Naive thymus-derived CD4-positive, alpha-beta T cell (primary cell): ENCODE measurements around the gene RAP1B. TPM values are rescaled to one million over a fixed set of nuclear protein-coding genes. Genes with fewer than 3 reads are reported as not detected.
A peak's percentile ranks its signal among the peaks of the same experiment; 100 is the strongest.

ENCODE experiments used
- ATAC-seq: fragments of 150-1000 bp; cut with Tn5 transposase; 2 replicates; pipeline ENCODE4 v1.10.0; 2021; ENCODE audit warnings: mild to moderate bottlenecking, moderate library complexity
- CTCF ChIA-PET: fragments of 350-600 bp; sonication (Branson Sonifier 250); formaldehyde crosslinking; loops from one replicate; lab custom pipeline; 2021; ENCODE audit warnings: antibody characterized with exemption; lab: Charles Lee
- POLR2A ChIA-PET: fragments of 350-600 bp; sonication (Branson Sonifier 250); formaldehyde crosslinking; loops from one replicate; lab custom pipeline; 2021; ENCODE audit warnings: antibody characterized with exemption, inconsistent platforms; lab: Charles Lee
- DNase-seq, 9 donors: peaks; one replicate each; pipeline versions ENCODE4 v3.0.0 to v3.0.0-alpha.2; 2020 to 2022; ENCODE audit warnings: mixed read lengths in 1 of 9
- H3K27ac ChIP-seq: one replicate; pipeline ENCODE4 v1.7.0; 2013; ENCODE audit warnings: mild to moderate bottlenecking, low read depth, low read length, moderate library complexity
- H3K27me3 ChIP-seq, 2 donors: one replicate each; pipeline ENCODE4 v1.7.0; 2013; ENCODE audit warnings: low read length in 2 of 2, mild to moderate bottlenecking in 2 of 2, moderate library complexity in 2 of 2; ENCODE audit not compliant: control insufficient read depth in 2 of 2, insufficient read depth in 2 of 2
- H3K36me3 ChIP-seq, 3 experiments: 1 replicate in 2 of 3; 2 replicates in 1 of 3; pipeline ENCODE4 v1.7.0; 2013; ENCODE audit warnings: low read length in 3 of 3, mild to moderate bottlenecking in 3 of 3, moderate library complexity in 1 of 3; ENCODE audit not compliant: insufficient read depth in 3 of 3, control insufficient read depth in 2 of 3
- H3K4me1 ChIP-seq, 2 donors: one replicate each; pipeline ENCODE4 v1.7.0; 2013; ENCODE audit warnings: low read length in 2 of 2, mild to moderate bottlenecking in 2 of 2, moderate library complexity in 1 of 2; ENCODE audit not compliant: control insufficient read depth in 2 of 2, insufficient read depth in 2 of 2
- H3K4me3 ChIP-seq: 2 replicates; pipeline ENCODE4 v1.7.0; 2013; ENCODE audit warnings: mild to moderate bottlenecking, low read length
- H3K9me3 ChIP-seq, 3 experiments: 1 replicate in 2 of 3; 2 replicates in 1 of 3; pipeline ENCODE4 v1.7.0; 2013; ENCODE audit warnings: low read length in 3 of 3; ENCODE audit not compliant: control insufficient read depth in 2 of 3
- H3K27ac Mint-ChIP-seq, 9 donors: one replicate each; pipeline ENCODE4 v1.8.0; 2020 to 2022; ENCODE audit warnings: mixed read lengths in 9 of 9, mild to moderate bottlenecking in 8 of 9, moderate library complexity in 5 of 9, inconsistent platforms in 2 of 9
- H3K27me3 Mint-ChIP-seq, 5 donors: one replicate each; pipeline ENCODE4 v1.8.0; 2021 to 2022; ENCODE audit warnings: mixed read lengths in 5 of 5, mild to moderate bottlenecking in 1 of 5
- H3K36me3 Mint-ChIP-seq, 5 donors: one replicate each; pipeline ENCODE4 v1.8.0; 2020 to 2022; ENCODE audit warnings: mixed read lengths in 5 of 5, mild to moderate bottlenecking in 3 of 5, inconsistent platforms in 1 of 5
- H3K4me1 Mint-ChIP-seq, 7 donors: one replicate each; pipeline ENCODE4 v1.8.0; 2020 to 2022; ENCODE audit warnings: mixed read lengths in 7 of 7, mild to moderate bottlenecking in 3 of 7, inconsistent platforms in 1 of 7
- H3K4me3 Mint-ChIP-seq, 10 donors: one replicate each; pipeline ENCODE4 v1.8.0; 2020 to 2022; ENCODE audit warnings: mild to moderate bottlenecking in 10 of 10, mixed read lengths in 10 of 10, moderate library complexity in 6 of 10, inconsistent platforms in 2 of 10
- H3K9me3 Mint-ChIP-seq, 11 donors: one replicate each; pipeline ENCODE4 v1.8.0; 2020 to 2022; ENCODE audit warnings: mixed read lengths in 11 of 11, mild to moderate bottlenecking in 4 of 11, inconsistent platforms in 1 of 11, moderate library complexity in 1 of 11
- intact Hi-C, 2 donors: fragments of 100-400 bp; cut with micrococcal nuclease; formaldehyde crosslinking; loops; one replicate each; pipeline ENCODE4 v1.15.1; 2023
- polyA plus RNA-seq, 2 donors: library from polyadenylated mRNA; unstranded; fragments of 300-500 nt; fragmentation: Illumina TruSeq; gene quantifications; one replicate each; pipeline ENCODE4 v1.2.3, GENCODE V29; 2021
- total RNA-seq, 6 experiments: library from RNA in 5 of 6; stranded (reverse) in 5 of 6; gene quantifications; 1 replicate in 5 of 6; 2 replicates in 1 of 6; pipeline ENCODE4 v1.2.3 and lab custom pipeline; 2021 to 2026

The RAP1B gene
- total and polyA plus RNA-seq, 7 experiments from 2014 or later, result 202 to 596 (median 224) TPM

GRCh38 chr12:68581926-68582325 lies 28.8 kb upstream of the RAP1B start:
- peaks cover 0 to 2% (median 0%) of the 10 kb centered on the region in 5 donors for H3K36me3 Mint-ChIP-seq
- peaks cover 0 to 1% (median 0%) of the 10 kb centered on the region in 11 donors for H3K9me3 Mint-ChIP-seq
- H3K4me3 ChIP-seq, result no peak overlapping the region
- no peak for DNase-seq
- no peaks in the 10 kb centered on the region for H3K27me3 ChIP-seq
- CTCF ChIA-PET, result no interaction called here
- intact Hi-C loops, result no loop called here
- no peaks in the 10 kb centered on the region for H3K27me3 Mint-ChIP-seq
- H3K4me3 Mint-ChIP-seq, result no peak overlapping the region
- no peak for ATAC-seq
- peak overlapping the region in 1 of 9 donors; percentile 76 for H3K27ac Mint-ChIP-seq
- H3K4me1 Mint-ChIP-seq, result peaks cover 26 to 82% (median 63%) of the 10 kb centered on the region in 7 donors
- no peaks in the 10 kb centered on the region for H3K9me3 ChIP-seq
- H3K4me1 ChIP-seq, result peaks cover 9 to 19% of the 10 kb centered on the region in 2 donors
- H3K27ac ChIP-seq, result no peak overlapping the region
- H3K36me3 ChIP-seq, result no peaks in the 10 kb centered on the region
- POLR2A ChIA-PET, result interaction anchor here (0.6 to 2.9 kb wide), 3 partner anchors 9 to 12 kb away, joined by 3 to 14 read pairs (median 3); no protein-coding TSS in a partner anchor

- Mint-ChIP-seq H3K27ac (peak overlapping the region in 6 of 9 donors; percentile 15 to 62 (median 51)), H3K27me3 (no peaks in the 10 kb centered on the region), H3K4me1 (peaks cover 19 to 75% (median 53%) of the 10 kb centered on the region in 7 donors), H3K9me3 (peaks cover 0 to 26% (median 11%) of the 10 kb centered on the region in 11 donors), H3K4me3 (peak overlapping the region in 4 of 10 donors; percentile 1 to 28 (median 13)), H3K36me3 (peaks cover 5 to 17% (median 9%) of the 10 kb centered on the region in 5 donors)
- DNase-seq (no peak), ATAC-seq (no peak)
- Histone ChIP-seq H3K36me3 (no peaks in the 10 kb centered on the region), H3K27me3 (no peaks in the 10 kb centered on the region), H3K27ac (no peak overlapping the region), H3K4me1 (peaks cover 11 to 23% of the 10 kb centered on the region in 2 donors), H3K9me3 (peaks cover 0 to 20% (median 7%) of the 10 kb centered on the region in 3 experiments), H3K4me3 (no peak overlapping the region)
- CTCF ChIA-PET, result interaction anchor here (1.7 kb wide), 1 partner anchor 8 kb away, joined by 4 read pairs; no protein-coding TSS in a partner anchor
- POLR2A ChIA-PET, result interaction anchor here (0.5 to 5.2 kb wide), 7 partner anchors 8 to 48 kb away, joined by 5 to 37 read pairs (median 13); partner anchors contain the start of gene RAP1B
- intact Hi-C loops, result no loop called here
These were observed 24.7 kb upstream of the RAP1B start for GRCh38 chr12:68585966-68586365.

- H3K27ac Mint-ChIP-seq, result peak overlapping the region; percentile 78 to 96 (median 88)
- Histone ChIP-seq H3K36me3 (no peaks in the 10 kb centered on the region), H3K4me3 (no peak overlapping the region), H3K27ac (no peak overlapping the region), H3K27me3 (no peaks in the 10 kb centered on the region), H3K4me1 (peaks cover 26 to 37% of the 10 kb centered on the region in 2 donors), H3K9me3 (peaks cover 0 to 20% (median 7%) of the 10 kb centered on the region in 3 experiments)
- H3K36me3 Mint-ChIP-seq, result peaks cover 6 to 22% (median 14%) of the 10 kb centered on the region in 5 donors
- H3K4me1 Mint-ChIP-seq, result peaks cover 33 to 82% (median 60%) of the 10 kb centered on the region in 7 donors
- peak in 8 of 9 donors; percentile 39 to 66 (median 53) for DNase-seq
- intact Hi-C loops, result loop anchor here in 1 of 2 donors (1.0 kb wide), 1 partner anchor 9 kb away; no protein-coding TSS in a partner anchor
- ChIA-PET POLR2A (interaction anchor here (0.6 to 5.2 kb wide), 13 partner anchors 9 to 105 kb away, joined by 3 to 37 read pairs (median 6); partner anchors contain the start of gene RAP1B), CTCF (interaction anchor here (0.6 to 1.7 kb wide), 2 partner anchors 9 to 41 kb away, joined by 4 read pairs; no protein-coding TSS in a partner anchor)
- no peaks in the 10 kb centered on the region for H3K27me3 Mint-ChIP-seq
- H3K4me3 Mint-ChIP-seq, result peak overlapping the region; percentile 10 to 70 (median 64)
- peak; percentile 72 for ATAC-seq
- peaks cover 3 to 38% (median 13%) of the 10 kb centered on the region in 11 donors for H3K9me3 Mint-ChIP-seq
These were observed 23.2 kb upstream of the RAP1B start for GRCh38 chr12:68587448-68587873.

- POLR2A ChIA-PET, result interaction anchor here (1.3 to 5.2 kb wide), 6 partner anchors 11 to 257 kb away, joined by 3 to 37 read pairs (median 6); partner anchors contain the start of genes MDM1 and RAP1B
These were observed 21.5 kb upstream of the RAP1B start for GRCh38 chr12:68589194-68589593.

GRCh38 chr12:68591734-68592418 lies 18.8 kb upstream of the RAP1B start:
- Histone ChIP-seq H3K9me3 (peaks cover 0 to 26% (median 7%) of the 10 kb centered on the region in 3 experiments), H3K27me3 (no peaks in the 10 kb centered on the region), H3K4me1 (peaks cover 29 to 68% of the 10 kb centered on the region in 2 donors), H3K36me3 (no peaks in the 10 kb centered on the region), H3K4me3 (peak overlapping the region; percentile 27), H3K27ac (peak overlapping the region; percentile 49)
- peak; percentile 91 for ATAC-seq
- H3K9me3 Mint-ChIP-seq, result peaks cover 3 to 39% (median 17%) of the 10 kb centered on the region in 11 donors
- CTCF ChIA-PET, result interaction anchor here (0.6 to 1.5 kb wide), 6 partner anchors 10 to 153 kb away, joined by 3 to 4 read pairs (median 4); partner anchors contain the start of gene RAP1B
- peak overlapping the region; percentile 14 to 81 (median 70) for H3K4me3 Mint-ChIP-seq
- H3K4me1 Mint-ChIP-seq, result peaks cover 30 to 79% (median 68%) of the 10 kb centered on the region in 7 donors
- H3K27me3 Mint-ChIP-seq, result no peaks in the 10 kb centered on the region
- peaks cover 6 to 31% (median 14%) of the 10 kb centered on the region in 5 donors for H3K36me3 Mint-ChIP-seq
- peak in 7 of 9 donors; percentile 71 to 88 (median 83) for DNase-seq
- intact Hi-C loops, result loop anchor here (1.0 to 2.0 kb wide), 8 partner anchors 7 to 215 kb away; partner anchors contain the start of gene RAP1B (in 2 of the 2)
- H3K27ac Mint-ChIP-seq, result peak overlapping the region; percentile 53 to 95 (median 88)
- POLR2A ChIA-PET, result interaction anchor here (0.7 to 6.9 kb wide), 12 partner anchors 8 to 245 kb away, joined by 3 to 167 read pairs (median 4); partner anchors contain the start of gene RAP1B

More at GRCh38 chr12:68589194-68589593, 21.5 kb upstream of the RAP1B start:
- peaks cover 37 to 76% (median 65%) of the 10 kb centered on the region in 7 donors for H3K4me1 Mint-ChIP-seq
- Histone ChIP-seq H3K4me3 (no peak overlapping the region), H3K36me3 (no peaks in the 10 kb centered on the region), H3K9me3 (peaks cover 0 to 26% (median 7%) of the 10 kb centered on the region in 3 experiments), H3K27me3 (no peaks in the 10 kb centered on the region), H3K4me1 (peaks cover 29 to 47% of the 10 kb centered on the region in 2 donors), H3K27ac (no peak overlapping the region)
- CTCF ChIA-PET, result no interaction called here
- H3K9me3 Mint-ChIP-seq, result peaks cover 3 to 39% (median 17%) of the 10 kb centered on the region in 11 donors
- H3K36me3 Mint-ChIP-seq, result peaks cover 6 to 28% (median 14%) of the 10 kb centered on the region in 5 donors
- peak overlapping the region in 7 of 10 donors; percentile 2 to 66 (median 47) for H3K4me3 Mint-ChIP-seq
- DNase-seq (no peak), ATAC-seq (no peak)
- H3K27me3 Mint-ChIP-seq, result no peaks in the 10 kb centered on the region
- H3K27ac Mint-ChIP-seq, result peak overlapping the region in 8 of 9 donors; percentile 20 to 88 (median 81)
- intact Hi-C loops, result no loop called here

- no peaks in the 10 kb centered on the region for H3K36me3 ChIP-seq
- DNase-seq (no peak), ATAC-seq (no peak)
- Mint-ChIP-seq H3K4me3 (peak overlapping the region in 4 of 10 donors; percentile 1 to 28 (median 22)), H3K27ac (peak overlapping the region; percentile 33 to 76 (median 59)), H3K4me1 (peaks cover 39 to 89% (median 79%) of the 10 kb centered on the region in 7 donors), H3K27me3 (no peaks in the 10 kb centered on the region), H3K9me3 (peaks cover 0 to 19% (median 10%) of the 10 kb centered on the region in 11 donors), H3K36me3 (peaks cover 0 to 24% (median 7%) of the 10 kb centered on the region in 5 donors)
- ChIA-PET POLR2A (interaction anchor here (0.6 to 6.9 kb wide), 9 partner anchors 8 to 90 kb away, joined by 3 to 167 read pairs (median 4); partner anchors contain the start of gene RAP1B), CTCF (no interaction called here)
- no peak overlapping the region for H3K27ac ChIP-seq
- H3K9me3 ChIP-seq, result peaks cover 0 to 9% (median 0%) of the 10 kb centered on the region in 3 experiments
- peaks cover 24 to 71% of the 10 kb centered on the region in 2 donors for H3K4me1 ChIP-seq
- no peaks in the 10 kb centered on the region for H3K27me3 ChIP-seq
- no peak overlapping the region for H3K4me3 ChIP-seq
- intact Hi-C loops, result no loop called here
These were observed 15.5 kb upstream of the RAP1B start for GRCh38 chr12:68595241-68595640.
